GM21526 (cell line): ENCODE results near the gene GALNT9.
"Not testable (repeated sequence)": the region's sequence is repeated elsewhere in the genome, so short reads cannot be mapped to it uniquely, and the experiment has no call there.

Experiments used
- ATAC-seq: cut with Tn5 transposase; IDR thresholded peaks from one replicate; pipeline ENCODE4 v1.9.1; 2021; ENCODE audit warnings: moderate library complexity; ENCODE audit not compliant: unreplicated experiment, low FRiP score

Gene GALNT9

DNA sequence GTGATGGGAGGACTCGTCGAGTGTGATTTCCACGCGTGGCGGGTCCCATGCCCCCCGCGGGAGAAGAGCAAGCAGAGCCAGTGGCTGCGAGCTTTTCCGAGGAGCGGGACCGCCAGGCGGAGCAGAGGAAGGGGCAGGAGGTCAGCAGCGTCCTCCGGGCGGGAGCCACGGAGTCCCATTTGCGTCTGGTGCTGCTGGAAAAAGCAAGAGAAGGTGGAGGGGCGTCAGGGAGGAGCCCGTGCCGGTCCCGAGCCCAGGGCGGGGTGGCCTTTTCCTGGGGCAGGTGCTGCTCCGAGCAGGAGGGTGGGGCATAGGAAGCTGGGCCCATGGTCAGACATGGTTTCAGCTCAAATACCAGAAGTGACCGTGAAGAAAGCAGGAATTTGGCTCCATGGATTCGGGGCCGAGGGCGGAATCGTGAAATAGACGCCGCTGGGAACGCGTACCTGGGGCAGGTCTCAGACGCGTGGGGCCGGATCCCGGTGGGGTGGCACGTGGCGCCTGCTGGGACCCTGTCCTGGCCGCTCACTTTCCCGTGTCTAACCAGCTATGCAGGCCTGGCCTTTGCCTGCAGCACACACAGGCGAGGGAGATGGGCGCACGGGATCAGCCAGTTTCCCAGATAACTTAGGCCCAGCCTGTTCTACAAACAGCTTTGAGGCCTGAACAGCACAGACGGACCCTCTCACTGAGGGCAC is 60.0 kb downstream of the GALNT9 start:
- no peak for ATAC-seq

DNA sequence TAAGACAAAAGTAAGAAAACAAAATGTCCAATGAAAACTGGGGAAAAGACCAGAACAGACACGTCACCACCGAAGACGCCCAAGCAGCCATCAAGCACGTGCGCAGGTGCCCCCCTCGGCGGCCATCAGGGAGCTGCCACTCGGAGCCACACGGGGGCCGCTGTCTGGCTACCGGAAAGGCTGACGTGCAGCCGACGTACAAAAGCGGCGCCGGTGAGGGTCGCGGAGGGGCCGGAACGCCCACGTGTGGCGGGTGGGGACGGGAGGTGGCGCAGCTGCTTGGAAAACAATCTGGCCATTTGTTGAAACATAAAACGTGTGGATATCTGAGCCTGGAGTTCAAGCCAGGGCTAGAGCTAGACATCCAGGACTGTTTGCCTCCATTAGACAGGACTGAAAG is 60.7 kb downstream of the GALNT9 start:
- ATAC-seq: no peak

DNA sequence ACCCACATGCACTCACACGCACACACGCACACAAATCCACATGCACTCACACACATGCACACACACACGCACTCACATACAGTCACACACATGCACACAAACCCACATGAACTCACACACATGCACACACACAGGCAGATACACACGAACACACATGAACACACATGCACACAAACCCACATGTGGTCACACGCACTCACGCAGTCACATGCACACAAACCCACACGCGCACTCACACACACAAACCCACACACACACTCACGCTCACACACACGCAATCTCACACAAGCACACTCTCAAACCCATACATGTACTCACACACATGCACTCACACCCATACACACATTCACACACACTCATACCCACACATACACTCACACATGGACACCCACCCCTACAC is 61.5 kb downstream of the GALNT9 start:
- no peak for ATAC-seq

DNA sequence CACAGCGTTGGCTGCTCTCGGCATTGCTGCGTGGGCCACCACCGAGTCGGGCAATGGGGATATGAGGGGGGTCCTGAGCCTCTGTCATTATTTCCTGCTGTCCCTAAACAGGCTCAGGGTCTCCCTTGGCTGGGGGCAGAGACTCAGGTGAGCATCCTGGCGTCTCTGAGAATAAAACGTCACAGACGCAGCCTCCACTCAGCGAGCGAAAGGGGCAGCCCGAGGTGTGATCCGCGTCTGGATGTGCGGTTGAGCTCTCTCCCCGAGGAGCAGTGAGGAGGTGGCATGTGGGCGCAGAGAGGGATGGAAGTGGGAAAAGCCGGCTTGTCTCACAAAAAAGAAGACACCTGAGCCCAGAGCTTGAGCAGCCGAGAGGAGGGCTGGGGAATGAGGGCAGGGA is 62.6 kb downstream of the GALNT9 start:
- no peak for ATAC-seq

DNA sequence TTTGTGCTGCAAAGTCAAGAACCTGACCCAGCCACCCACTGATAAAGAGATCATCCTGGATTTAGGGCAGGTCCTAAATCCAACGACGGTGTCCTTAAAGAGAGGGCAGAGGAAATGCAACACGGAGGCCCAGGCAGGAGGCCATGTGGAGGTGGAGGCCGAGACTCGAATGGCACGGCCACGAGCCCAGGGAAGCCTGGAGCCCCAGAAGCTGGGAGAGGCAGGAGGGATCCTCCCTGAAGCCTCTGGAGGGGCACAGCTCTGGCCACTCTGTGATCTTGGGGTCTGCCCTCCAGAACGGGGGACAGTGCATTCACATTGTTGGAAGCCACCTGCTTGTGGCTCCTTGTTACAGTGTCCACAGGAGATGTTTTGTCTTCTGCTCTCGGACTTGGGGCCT is 63.0 kb downstream of the GALNT9 start:
- ATAC-seq: no peak

DNA sequence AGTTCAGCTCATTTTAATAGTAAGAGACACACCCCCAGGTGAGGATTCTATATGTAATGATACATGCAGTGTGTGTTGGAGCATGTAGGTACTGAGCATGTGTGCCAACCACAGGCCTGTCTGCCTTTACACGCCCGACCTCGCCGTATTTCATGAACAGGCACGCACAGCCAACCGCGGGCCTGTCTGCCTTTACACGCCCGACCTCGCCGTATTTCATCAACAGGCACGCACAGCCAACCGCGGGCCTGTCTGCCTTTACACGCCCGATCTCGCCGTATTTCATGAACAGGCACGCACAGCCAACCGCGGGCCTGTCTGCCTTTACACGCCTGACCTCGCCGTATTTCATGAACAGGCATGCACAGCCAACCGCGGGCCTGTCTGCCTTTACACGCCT is 63.6 kb downstream of the GALNT9 start:
- ATAC-seq: not testable (repeated sequence)

DNA sequence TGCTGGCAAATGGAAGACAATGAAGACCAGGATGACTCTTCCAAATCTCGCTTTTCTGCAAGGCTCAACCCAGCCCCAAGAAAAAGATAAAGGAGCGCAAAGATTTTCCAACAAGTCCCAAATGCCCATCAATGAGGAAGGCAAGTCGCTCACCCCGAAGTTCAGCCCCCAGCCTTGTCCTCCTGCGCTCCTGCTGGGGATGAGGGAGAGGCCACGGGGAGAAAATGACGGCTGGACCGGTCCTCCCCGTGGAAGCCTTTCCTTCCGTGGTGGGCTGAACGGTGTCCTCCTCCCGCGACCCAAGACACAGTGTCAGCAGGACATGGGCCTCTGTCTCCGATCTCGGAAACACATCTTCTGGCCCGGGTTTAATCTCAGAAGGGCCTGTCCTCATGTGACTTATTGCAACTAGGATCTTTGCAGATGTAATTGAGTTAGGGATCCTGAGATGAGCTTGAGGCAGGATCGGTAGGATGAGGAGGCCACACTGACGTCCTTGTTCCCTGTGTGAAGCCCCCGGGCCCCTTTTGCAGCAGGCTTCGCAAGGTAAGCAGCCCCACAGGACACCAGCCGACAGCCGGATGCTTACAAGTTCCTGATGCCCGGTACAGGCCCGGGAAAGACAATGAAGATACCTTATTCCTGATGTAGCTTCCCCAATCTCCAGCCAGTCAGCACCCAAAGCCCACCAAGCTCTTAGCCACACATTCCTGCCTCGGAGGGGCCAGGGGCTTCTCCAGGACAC is 64.2 kb downstream of the GALNT9 start:
- ATAC-seq: no peak

DNA sequence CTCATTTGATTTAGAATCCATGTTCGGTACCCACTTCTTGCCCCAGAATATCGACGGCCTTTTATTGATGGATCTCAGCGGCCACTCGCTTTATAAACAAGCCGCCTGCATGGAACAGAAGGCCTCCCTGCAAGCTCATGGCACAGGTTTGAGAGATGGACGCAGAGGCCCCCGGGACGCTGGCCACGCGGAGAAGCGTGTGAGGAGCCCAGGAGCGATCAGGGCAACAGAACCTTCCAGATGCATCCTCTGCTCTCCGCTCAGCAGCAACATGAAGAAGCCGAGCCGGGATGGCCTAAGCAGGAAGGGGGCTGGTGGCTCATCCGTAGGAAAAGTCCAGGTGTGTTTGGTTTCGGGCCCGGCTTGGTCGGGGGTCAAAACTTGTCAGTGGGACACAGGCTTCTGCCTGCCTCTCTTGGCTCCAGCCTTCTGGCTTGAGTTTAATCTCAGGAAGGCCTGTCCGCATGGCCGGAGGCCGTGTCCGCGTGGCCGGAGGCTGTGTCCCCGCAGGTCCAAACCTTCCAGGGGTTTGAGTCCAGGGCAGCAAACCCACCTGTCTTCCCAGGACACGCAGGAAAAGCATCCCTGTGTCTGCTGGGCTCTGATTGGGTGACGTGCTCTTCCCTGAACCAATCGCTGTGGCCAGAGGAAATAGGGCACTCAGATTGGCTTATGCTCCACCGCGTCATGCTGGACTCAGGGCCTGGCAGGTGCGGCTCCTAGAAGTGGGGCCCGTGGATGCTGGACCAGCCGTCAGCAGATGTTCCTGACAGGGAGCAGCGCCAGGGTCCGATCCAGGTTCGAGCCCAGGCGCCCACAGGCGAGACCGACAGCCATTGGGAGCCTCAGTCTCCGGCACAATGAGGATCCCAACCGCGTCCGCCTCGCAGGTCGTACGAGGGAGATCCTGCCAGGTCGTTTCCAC is 65.0 kb downstream of the GALNT9 start:
- ATAC-seq: no peak

DNA sequence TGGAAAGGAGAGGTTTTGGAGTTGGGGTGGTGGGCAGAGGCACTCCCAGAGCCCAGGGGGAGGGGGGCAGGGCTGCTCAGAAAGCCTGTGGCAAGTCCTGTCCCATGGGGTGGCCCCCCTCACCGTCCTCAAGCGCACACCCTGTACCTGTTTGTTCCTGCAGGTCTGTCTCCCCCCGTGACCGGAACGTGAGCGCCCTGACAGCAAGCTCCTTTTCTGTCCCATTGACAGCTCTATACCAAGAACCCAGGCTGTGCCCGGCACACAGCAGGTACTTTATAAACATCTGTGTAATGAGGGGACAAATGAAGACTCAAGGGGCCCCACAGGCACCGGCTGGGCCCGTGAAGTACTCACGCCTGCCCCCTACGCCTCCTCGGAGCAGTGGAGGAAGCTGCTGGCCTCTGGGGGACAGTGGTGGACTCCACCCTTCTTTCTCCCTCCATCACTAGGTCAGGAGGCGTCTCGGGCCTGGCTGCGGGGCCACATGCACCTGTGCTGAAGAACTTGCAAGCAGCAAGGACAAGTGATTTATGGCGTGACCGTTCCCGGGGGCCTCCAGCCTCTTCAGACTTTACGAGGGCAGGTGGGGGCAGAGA is 65.8 kb downstream of the GALNT9 start:
- no peak for ATAC-seq

DNA sequence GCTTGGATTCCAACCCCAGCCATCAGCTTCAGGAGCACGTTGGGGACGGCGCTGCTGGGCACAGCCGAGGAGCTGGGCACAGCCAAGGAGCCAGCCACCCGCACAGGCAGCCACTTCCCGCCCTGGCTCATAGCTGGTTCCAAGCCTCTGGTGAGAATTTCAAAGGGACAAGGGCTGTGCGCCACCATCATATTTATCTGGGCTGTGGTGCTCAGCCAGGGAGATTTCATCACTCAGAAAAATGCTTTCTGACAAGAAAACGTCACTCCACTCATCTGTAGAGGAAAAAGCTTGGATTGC is 66.4 kb downstream of the GALNT9 start:
- no peak for ATAC-seq

DNA sequence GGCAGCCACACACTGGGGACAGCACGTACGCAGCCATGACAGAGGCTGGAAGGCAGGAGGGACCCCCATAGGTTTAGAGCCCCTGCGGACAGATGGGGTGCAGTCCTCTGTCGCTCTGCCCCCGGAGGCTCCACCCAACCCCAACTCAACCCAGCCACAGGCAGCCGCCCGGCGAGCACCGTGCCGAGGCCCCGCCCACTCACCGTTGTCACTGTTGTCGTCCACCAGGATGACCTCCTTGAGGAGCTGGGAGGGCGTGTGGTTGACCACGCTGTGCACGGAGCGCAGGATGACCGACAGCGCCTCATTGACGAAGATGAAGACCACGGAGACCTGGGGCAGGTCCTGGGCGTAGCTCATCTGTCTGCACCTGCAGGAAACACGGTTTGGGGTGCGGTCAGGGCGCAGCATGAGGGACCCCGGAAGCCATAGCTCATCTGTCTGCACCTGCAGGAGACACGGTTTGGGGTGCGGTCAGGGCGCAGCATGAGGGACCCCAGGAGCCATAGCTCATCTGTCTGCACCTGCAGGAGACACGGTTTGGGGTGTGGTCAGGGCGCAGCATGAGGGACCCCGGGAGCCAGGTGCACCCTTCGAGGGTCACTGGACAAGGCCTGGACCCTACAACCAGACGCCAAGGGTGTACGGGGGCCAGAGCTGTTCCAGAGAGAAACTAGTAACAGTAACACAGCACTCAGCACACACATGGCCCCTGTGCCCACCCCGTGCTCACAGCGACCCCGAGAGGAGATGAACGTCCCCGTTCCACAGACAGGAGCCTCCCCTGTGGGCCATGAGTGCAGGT is 66.9 kb downstream of the GALNT9 start:
- no peak for ATAC-seq

DNA sequence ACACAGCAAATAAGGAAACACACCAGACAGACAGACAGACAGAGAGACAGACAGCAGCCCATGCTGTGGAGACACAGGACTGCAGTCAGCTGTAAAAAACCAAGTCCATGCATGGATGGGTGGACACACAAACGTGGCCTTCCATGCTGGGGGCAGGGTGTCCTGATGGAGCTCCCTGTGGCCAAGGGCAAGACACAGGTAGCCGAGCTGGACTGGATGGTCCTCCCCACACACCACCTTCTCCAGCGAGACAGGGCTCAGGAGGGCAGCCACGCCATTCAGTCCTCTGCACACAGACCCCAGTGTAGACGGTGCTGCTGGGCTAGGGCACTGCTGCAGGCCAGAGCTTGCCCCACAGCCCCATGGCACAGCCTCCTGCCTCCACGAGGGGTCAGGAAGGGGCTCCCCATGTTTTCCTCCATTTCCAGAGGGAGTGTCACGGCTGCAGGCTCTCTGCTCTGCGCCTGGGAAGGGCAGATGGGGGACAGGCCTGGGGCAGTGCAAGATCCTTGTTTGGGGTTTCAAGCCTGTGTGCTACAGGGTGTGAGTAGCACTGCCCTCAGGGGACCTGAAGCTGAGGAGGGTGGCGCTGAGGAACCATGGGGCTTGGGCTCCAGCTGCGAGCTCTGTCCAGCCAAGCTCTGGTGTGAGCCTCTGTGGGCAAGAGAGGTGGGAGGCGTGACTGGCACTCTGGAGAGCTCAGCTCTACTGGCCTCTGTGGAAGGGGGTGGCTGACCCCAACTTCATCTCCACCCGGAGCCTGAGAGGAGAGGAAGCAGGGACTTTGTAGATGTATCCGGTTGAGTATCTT is 67.9 kb downstream of the GALNT9 start:
- no peak for ATAC-seq

DNA sequence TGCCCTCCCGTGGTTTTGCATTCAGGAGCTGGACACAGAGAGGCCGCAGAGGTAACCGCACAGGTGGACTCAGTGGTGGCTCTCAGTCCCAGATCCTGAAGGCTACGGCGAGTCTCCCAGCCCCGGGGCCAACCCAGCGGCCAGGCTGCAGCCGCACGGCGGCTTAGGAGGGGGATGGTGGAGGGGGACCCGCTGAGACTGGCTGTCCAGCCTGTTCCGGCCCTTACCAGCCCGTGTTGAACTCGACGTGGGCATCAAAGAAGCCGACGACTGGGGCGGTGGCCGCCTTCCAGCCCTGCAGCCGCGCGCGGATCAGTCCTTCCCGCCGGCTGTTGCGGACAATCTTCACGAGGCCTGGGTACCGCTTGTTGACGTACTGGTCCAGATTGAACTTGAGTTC is 68.7 kb downstream of the GALNT9 start:
- ATAC-seq: no peak

DNA sequence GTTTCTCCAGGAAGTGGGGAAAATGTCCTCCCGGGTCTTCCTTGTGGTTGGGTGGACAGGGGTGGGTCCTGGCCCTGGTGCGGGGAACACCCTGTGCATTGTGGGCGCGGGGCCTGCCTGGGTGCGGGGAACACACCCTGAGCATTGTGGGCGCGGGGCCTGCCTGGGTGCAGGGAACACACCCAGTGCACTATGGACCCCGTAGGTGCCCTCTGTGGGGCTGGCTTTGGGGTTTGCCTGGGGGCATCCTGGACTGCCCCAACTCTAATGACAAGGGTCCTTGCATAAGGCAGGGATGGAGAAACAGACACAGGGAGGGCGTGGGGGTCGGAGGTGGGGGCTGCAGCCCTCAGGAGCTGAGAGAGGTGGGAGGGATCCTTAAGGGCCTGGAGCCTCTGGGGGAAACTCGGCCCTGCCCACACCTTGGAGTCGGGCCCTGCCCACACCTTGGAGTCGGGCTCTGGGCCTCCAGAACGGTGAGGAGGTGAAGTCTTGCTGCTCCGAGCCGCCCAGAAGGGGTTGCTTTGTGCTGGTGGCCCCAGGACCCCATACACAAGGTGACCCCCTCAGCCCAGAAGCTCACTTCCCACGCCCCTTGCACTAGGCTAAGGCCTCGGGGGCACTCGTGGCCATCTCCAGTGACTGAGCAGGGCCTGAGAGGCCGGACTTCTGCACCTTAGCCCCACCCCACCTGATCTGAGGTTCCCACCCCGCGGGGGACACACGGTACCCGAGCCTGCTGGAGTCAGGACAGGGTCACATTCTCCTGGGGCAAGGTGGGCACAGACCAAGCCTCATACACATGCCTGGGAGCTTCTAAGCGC is 69.3 kb downstream of the GALNT9 start:
- no peak for ATAC-seq

DNA sequence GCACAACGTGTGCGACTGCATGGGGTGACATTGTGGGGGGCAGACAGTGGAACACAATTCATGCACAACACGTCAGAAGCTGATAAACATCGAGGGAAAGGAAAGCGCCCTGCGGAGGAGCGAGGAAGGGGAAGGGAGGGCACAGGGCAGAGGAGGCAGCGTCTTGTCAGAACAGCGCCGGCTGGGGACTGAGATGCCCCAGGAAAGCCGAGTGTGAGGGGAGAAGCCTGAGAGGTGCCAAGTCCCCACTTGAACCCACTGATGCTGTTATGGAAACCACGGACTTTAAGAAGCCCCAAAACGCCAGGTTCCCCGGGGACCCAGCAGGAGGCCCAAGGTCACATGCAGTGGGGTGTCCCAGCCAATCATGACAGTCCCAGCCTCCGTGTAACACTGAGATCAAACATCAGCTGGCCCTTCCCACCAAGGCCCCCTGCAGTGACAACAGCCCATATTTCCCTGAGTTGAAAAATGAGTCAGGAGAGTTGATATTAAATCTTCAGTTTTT is 70.0 kb downstream of the GALNT9 start:
- no peak for ATAC-seq

DNA sequence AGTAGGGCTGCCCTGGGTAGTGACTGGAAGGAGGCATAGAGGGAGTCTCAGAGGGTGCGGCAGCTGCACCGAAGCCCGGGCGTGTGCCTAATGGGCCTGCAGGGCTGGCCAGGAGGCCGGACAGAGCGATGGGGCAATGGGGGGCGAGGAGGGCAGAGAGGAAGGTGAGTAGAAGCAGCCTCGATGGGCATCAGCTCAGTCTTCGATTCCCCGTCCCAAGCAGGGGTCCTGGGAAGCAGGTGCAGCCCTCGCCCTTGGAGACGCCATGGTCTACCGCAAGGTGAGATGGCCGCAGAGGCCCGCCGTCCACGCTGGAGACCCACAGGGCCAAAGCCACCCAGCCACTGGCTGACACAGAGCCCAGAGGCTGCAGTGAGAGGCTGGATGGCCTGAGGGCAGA is 70.8 kb downstream of the GALNT9 start:
- no peak for ATAC-seq

DNA sequence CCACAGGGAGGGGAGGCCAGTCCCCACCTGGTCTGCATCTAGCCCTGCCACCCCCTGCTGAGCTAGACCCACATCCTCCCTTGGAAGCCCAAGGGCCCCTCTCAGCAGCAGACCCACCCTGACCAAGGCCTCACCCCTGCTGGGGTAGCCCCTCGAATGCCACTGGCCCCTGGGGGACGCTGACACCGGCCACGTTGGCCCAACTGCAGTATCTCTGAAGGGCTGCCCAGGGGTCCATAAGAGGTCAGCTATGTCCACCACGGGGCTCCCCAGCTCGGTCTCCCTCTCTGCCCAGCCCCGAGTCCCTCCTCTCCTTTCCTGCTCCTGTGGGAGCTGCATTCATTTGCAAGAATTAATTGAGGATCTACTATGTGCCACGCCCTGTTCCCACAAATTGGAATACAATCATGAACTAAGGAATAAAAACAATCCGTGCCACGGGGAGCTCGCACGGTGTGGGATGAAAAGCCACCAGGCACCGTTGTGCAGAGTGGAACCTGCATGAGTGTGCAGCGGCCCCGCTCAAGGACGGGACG is 71.4 kb downstream of the GALNT9 start:
- no peak for ATAC-seq
